Activated CD8-positive, alpha-beta T cell treated with anti-CD3 and anti-CD28 coated beads for 36 hours (primary cell): ENCODE measurements around the gene C1QTNF8. TPM values are rescaled to one million over a fixed set of nuclear protein-coding genes. Genes with fewer than 3 reads are reported as not detected.

Experiments
- ATAC-seq: fragments of 200-7000 bp; cut with Tn5 transposase; one replicate; pipeline ENCODE4 v1.10.0; 2021; ENCODE audit warnings: mild to moderate bottlenecking, moderate library complexity
- CTCF ChIA-PET: fragments of 350-600 bp; sonication (Branson Sonifier 250); formaldehyde crosslinking; loops from one replicate; lab custom pipeline; 2021; ENCODE audit warnings: antibody characterized with exemption; lab: Charles Lee
- POLR2A ChIA-PET: fragments of 350-600 bp; sonication (Branson Sonifier 250); formaldehyde crosslinking; loops from one replicate; lab custom pipeline; 2021; ENCODE audit warnings: antibody characterized with exemption; lab: Charles Lee
- DNase-seq: peaks from one replicate; pipeline ENCODE4 v3.0.0-alpha.2; 2020
- H3K27ac Mint-ChIP-seq: one replicate; pipeline ENCODE4 v1.8.0; 2021; ENCODE audit warnings: mild to moderate bottlenecking, mixed read lengths
- H3K27me3 Mint-ChIP-seq: one replicate; pipeline ENCODE4 v1.8.0; 2021; ENCODE audit warnings: mixed read lengths
- H3K36me3 Mint-ChIP-seq: one replicate; pipeline ENCODE4 v1.8.0; 2021; ENCODE audit warnings: low read depth, mixed read lengths
- H3K4me1 Mint-ChIP-seq: one replicate; pipeline ENCODE4 v1.8.0; 2021; ENCODE audit warnings: low read depth, mixed read lengths
- H3K4me3 Mint-ChIP-seq: one replicate; pipeline ENCODE4 v1.8.0; 2021; ENCODE audit warnings: mild to moderate bottlenecking, moderate library complexity, mixed read lengths
- H3K9me3 Mint-ChIP-seq: one replicate; pipeline ENCODE4 v1.8.0; 2021; ENCODE audit warnings: mixed read lengths
- CTCF ChIP-seq: fragments of 200-600 bp; IDR thresholded peaks from one replicate; pipeline ENCODE4 v1.8.0; 2022; ENCODE audit warnings: antibody characterized with exemption, mild to moderate bottlenecking
- intact Hi-C: fragments of 100-400 bp; cut with micrococcal nuclease; formaldehyde crosslinking; loops from one replicate; pipeline ENCODE4 v1.10.0; 2022
- total RNA-seq, 2 experiments: library from RNA; stranded (reverse); gene quantifications; one replicate each; pipeline ENCODE4 v1.2.3, GENCODE V29; 2021

Gene C1QTNF8
- total RNA-seq, 2 experiments from 2014 or later: not detected

- Mint-ChIP-seq H3K27me3 (peaks cover 18% of the 10 kb centered on the region), H3K4me3 (no peak within 1 kb of the TSS), H3K9me3 (no peaks in the 10 kb centered on the region), H3K36me3 (no peaks in the 10 kb centered on the region), H3K27ac (no peak within 1 kb of the TSS), H3K4me1 (no peaks in the 10 kb centered on the region)
- no peak for TF ChIP-seq CTCF
- ChIA-PET POLR2A (no interaction called here), CTCF (no interaction called here)
- DNase-seq (no peak), ATAC-seq (no peak)
- intact Hi-C loops: no loop called here
Observed at GRCh38 chr16:1072526-1073261, 23.4 kb downstream of the C1QTNF8 start, which contains the start of gene SSTR5. TSS of gene SSTR5 (plus strand) at chr16:1072747. CDS start at chr16:1078869, 6,122 bp downstream.

- Mint-ChIP-seq H3K36me3 (no peaks in the 10 kb centered on the region), H3K27me3 (peaks cover 19% of the 10 kb centered on the region), H3K27ac (no peak overlapping the region), H3K9me3 (no peaks in the 10 kb centered on the region), H3K4me3 (no peak overlapping the region), H3K4me1 (no peaks in the 10 kb centered on the region)
- TF ChIP-seq CTCF: no peak
- intact Hi-C loops: no loop called here
- ATAC-seq (no peak), DNase-seq (no peak)
- POLR2A ChIA-PET: no interaction called here
- CTCF ChIA-PET: no interaction called here
Observed at GRCh38 chr16:1071561-1072225, 24.4 kb downstream of the C1QTNF8 start.

GRCh38 chr16:1070864-1071408 is 25.1 kb downstream of the C1QTNF8 start:
- CTCF ChIA-PET: no interaction called here
- intact Hi-C loops: no loop called here
- ATAC-seq (no peak), DNase-seq (no peak)
- H3K36me3 Mint-ChIP-seq: no peaks in the 10 kb centered on the region
- peaks cover 18% of the 10 kb centered on the region for H3K27me3 Mint-ChIP-seq
- no peaks in the 10 kb centered on the region for H3K4me1 Mint-ChIP-seq
- H3K27ac Mint-ChIP-seq: no peak overlapping the region
- no peaks in the 10 kb centered on the region for H3K9me3 Mint-ChIP-seq
- no peak for TF ChIP-seq CTCF
- POLR2A ChIA-PET: interaction anchor here (0.8 kb wide), 1 partner anchor 12 kb away, joined by 3 read pairs; no protein-coding TSS in a partner anchor
- no peak overlapping the region for H3K4me3 Mint-ChIP-seq

- DNase-seq (no peak), ATAC-seq (no peak)
- Mint-ChIP-seq H3K27me3 (peaks cover 20% of the 10 kb centered on the region), H3K4me3 (no peak overlapping the region), H3K4me1 (no peaks in the 10 kb centered on the region), H3K9me3 (no peaks in the 10 kb centered on the region), H3K36me3 (no peaks in the 10 kb centered on the region), H3K27ac (no peak overlapping the region)
- ChIA-PET CTCF (interaction anchor here (1.2 kb wide), 1 partner anchor 12 kb away, joined by 3 read pairs; no protein-coding TSS in a partner anchor), POLR2A (interaction anchor here (0.8 kb wide), 1 partner anchor 12 kb away, joined by 3 read pairs; no protein-coding TSS in a partner anchor)
- no peak for TF ChIP-seq CTCF
- intact Hi-C loops: no loop called here
Observed at GRCh38 chr16:1070084-1070863, 25.8 kb downstream of the C1QTNF8 start.
